Measurements from ENCODE around the gene PPP2R5C.

The PPP2R5C gene

DNA sequence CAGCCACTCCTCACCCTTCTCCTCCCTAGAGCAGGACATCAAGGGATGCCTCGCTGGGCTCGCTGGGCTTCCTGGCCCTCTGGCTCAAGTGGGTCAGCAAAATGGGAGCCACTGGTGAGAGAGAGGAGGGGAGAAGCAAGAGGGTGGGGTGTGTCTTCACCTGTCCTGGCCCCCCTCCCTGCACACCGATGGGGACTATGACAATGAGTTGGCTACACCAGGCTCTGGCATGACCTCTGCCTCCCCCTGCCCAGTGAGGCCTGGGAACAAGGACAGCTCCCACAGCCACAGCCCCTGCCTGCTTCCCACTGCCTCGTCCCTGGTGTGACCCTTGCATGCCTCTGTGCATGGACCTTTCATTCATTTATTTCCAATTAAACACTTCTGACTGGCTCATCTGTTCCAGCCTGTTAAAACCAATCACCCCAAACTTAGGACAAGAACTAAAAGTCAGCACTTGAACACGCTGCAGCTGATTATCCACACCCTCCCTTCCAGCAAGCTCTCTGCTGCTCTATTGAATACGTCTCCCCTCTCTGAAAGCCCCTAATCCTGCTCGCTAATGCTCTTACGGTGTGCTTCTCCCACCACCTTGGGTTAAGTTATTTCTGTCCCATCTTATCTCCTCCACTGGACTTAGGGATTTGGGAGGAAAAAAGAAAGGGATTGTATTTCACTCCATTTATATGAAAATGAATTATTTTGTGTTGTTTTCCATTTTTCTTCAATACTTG, 5.8 kb upstream of the PPP2R5C start:
- no peak for DNase-seq (ENCODE audit: low read depth)

DNA sequence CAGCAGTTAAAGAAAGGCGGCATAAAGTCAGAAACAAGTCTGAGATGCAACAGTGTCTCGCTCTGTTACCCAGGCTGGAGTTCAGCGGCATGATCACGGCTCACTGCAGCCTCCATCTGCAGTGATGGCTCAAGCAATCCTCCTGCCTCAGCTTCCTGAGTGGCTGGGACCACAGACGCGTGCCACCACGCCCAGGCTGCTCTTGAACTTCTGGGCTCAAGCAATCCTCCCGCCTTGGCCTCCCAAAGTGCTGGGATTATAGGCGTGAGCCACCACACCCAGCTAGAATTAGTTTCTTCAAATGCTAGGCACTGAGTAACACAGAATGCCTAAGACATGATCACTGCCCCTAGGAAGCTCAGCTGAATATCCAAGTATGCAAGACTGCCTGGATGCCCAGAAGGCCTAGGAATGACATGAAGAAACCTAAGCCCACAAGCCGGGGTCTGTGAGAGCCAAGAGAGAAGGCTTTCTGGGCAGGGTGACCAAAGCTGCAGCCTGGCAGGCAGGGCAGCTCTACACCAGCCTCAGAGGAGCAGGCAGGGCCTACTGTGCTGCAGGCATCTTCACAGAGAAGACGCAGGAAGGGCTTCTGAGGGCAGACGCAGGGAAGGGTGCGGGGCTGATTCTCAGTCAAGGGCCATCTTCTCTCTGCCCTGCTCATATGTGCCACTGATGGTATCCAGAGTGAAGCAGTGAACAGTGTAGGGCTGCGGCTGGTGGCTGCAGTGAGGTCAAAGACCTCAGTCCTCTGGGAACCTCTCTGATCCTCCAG, 4.3 kb upstream of the PPP2R5C start:
- DNase-seq (ENCODE audit: low read depth): no peak

DNA sequence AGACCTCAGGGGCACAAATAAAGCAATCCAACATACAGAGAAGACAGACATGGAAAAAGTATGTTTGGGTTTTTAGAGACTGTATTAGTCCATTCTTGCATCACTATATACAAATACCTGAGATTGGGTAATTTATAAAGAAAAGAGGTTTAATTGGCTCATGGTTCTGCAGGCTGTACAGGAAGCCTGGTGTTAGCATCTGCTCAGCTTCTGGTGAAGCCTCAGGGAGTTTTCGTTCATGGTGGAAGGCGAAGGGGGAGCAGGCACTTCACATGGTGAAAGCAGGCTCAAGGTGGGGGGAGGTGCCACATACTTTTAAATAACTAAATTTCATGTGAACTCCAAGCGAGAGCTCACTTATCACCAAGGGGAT, 3.7 kb upstream of the PPP2R5C start:
- DNase-seq (ENCODE audit: low read depth): no peak

DNA sequence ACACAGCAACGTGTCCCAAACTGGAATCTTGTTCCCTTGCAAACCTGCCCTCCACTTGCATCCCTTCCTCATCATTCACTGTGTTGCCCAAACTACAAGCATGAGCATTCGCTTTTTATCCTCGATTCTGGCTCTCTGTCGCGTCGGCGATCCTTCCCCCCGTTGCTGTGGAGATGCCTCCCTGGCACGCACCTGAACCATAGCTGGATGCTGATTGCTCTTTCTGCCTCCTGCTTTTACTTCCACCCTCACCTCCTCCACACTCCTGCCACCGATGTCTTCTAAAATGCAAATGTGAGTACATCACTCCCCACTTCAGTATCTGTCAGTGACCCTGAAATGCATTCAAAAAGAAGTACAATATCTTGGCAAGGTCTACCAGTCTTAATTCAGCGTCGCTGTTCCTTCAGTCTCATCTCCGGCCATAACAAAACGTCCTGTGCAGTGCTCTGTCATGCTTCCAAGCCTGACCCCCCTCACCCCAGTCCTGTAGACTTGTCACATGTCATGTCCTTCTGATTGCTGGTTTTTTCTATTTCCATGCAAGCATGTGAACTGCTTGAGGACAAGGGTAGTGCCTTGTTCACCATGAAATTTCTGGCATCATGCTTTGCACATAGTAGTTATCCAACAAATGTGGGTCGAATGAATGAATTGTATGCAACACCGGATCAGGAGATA, 2.5 kb upstream of the PPP2R5C start:
- no peak for DNase-seq (ENCODE audit: low read depth)

DNA sequence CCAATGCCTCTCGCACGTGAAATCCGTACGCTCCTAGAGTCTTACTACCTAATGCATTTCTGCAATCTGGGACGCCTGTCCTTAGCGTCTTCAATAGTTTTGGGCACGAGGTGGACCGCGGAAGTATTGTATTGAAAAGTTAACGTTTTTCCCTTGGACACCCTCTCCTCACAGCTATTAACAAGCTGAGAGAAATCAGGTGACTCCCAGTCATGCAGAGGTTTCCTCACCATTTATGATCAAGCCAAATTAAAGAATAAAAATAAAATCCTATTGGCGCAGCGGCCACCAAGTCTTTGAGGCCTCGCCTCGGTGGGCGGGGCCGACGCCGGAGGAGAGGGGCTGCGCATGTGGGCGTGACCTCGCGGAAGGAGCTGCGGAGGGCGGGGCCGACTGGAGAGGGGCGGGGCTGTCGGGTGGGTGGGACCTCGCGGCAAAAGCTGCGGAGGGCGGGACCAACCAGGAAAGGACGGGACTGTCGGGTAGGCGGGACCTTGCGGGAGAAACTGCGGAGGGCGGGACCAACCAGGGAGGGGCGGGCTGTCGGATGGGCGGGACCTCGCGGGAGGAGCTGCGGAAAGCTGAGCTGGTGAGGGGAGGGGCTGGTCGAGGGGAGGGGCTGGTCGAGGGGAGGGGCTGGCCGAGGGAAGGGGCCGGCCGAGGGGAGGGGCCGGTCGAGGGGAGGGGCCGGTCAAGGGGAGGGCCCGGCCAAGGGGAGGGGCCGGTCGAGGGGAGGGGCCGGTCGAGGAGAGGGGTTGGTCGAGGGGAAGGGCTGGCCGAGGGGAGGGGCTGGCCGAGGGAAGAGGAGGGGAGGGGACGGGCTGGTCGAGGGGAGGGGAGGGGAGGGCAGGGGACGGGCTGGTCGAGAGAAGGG, 1.1 kb upstream of the PPP2R5C start:
- peak; percentile 92 for DNase-seq (ENCODE audit: low read depth)

DNA sequence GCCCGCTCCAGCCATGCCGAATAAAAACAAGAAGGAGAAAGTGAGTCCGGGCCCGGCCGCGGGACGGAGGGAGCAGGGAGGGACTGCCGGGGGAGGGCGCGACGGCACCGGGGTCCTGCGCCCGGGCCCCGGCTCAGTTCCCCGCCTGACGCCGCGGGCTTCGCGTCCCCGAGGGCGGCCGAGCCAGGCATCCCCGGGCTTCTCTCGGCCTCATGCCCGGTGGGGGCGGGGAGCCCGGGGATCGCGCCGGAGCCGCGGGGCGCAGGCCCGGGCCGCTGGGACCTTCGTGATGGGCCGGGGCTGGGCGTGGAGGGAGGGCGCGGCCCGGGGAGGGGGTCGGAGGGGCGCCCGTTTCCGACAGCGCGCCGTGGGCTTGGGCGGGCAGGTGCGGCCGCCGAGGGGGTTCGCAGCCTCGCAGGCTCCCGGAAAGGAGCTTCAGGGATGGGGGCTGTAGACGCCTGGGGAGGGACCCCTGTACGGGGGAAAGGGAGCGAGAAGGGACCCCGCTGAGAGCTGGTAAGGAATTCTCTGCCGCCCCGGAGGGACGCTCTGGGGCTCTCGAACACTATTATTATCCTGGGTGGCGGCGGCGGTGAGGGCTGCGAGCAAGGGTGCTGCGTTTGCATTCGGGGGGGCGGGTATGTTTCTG, 496 bp downstream of the PPP2R5C start:
- DNase-seq (ENCODE audit: low read depth): no peak

DNA sequence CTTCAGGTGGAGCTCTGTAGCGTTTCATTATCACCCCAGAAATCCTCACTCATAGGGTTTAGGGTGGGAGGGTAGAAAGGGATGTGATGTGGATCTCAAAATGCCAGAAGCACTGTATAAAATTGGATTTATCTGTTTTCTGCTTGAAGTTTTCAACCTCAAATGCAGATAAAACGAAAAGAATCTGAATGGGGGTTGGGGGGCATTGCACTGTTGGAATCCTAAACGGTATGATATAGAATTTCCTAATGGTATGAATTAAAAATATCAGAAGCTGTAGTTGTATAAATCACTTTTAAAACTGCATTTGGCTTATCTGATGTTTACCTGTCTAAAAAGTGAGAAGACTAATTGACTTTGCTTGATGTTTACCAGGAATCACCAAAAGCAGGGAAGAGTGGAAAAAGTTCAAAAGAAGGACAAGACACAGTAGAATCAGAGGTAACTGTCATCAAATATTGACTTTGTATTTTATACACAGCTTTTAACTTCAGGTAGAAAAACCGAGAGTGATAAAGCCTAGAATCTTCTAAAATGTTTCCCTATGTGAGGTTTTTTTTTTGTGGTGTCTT, 1.1 kb downstream of the PPP2R5C start:
- DNase-seq (ENCODE audit: low read depth): no peak

DNA sequence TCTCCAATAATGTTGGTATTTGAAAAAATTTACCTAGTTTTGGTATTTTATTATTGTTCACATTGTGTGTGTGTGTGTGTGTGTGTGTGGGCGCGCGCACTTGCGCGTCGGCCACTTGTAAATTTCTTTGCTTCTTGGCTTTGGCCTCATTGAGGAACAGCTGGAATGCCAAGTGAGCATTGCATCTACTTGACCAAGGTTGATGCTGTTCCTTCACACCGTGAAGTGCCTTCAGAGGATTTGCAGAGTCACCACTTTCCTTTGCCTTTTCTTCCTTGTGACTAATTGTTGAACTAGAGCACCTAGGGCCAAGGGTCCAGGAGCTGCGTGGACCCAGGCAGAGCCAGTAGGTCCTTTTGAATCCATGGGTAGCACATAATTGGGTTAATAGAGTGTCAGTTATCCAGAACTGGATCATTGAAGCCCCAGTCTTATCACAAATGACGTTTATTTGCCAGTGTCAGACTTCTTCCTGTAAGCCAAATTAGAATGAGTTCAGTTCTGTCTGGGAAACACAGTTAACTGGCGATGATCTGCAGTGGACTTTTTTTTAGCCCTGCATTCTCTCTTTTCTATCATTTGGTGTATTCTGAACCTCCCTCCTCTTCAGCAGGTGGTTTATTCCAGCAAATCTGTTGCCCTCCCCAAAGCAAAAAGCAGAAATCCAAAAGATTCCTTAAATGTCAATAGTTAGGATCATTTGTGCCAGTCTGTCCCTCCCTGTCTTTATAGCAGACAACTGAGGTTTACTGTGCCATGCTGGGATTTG, 2.6 kb downstream of the PPP2R5C start:
- DNase-seq (ENCODE audit: low read depth): no peak

DNA sequence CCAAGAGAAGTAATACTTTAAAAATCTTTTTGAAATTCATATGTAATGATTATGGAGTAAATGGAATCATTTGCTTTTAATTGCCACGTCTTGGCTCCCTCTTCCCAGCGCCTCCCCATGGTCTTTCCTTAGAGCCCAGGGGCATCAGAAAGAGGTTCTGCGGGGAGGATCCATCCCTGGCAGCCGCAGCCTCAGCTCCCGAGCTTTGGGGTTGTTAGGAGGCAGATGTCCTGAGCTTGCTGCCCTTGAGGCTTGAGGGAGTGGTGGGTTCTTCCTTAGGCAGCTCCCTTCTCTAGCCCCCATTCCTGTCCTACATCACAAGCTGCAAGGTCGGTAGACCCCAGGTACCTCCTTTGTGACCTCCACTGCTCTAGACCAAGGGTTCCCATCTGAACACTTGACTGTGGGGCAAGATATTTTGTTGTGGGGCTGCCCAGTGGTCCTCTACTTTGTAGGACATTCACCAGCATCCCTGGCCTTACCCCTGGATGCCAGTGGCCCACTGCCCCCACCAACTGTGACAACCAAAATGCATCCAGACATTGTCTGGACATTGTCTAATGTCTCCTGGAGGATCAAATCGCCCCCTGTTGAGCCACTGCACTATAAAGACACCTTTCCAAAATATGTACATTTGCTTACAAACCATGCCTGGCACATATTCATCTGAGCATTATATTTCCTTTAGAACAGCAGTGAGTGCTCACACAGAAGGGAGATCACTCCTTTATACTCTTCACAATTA, 6.3 kb downstream of the PPP2R5C start:
- DNase-seq (ENCODE audit: low read depth): no peak

DNA sequence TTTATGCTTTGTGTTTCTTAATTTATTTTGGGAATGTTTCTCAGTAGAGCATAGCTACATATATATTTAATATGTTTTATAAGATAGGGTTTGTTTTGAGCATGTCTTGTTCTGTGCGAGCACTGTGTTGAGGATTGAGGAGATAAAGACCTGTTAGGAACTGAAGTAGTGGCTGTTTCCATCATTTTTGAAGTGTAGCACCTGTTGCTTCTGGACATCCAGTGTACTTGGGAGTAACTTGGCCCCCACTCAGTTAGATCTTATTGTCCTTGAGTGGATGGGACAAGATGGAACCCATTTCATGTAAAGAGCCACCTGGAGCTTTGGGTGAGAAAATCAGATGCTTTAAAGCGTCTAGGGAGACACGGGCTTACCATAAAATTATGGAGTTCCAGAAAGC, 8.7 kb downstream of the PPP2R5C start:
- DNase-seq (ENCODE audit: low read depth): no peak

DNA sequence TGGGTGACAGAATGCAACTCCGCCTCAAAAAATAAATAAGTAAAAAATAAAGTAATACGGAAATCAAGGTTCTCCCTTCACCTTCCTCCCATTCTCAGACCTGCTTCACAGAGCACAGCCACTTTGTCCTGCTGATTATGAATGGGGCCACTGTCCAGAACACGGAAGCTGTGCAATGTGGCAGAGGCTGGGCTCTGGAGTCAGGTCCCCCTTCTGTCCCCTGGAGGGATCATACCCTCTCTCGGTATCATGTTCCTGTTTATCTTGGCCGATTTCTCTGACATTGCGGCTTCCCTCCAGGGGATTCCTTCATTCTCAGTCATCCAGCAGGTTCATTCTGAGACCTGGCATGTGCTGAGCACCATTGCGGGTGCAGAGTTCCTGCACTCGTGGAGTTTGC, 11.3 kb downstream of the PPP2R5C start:
- DNase-seq (ENCODE audit: low read depth): no peak

DNA sequence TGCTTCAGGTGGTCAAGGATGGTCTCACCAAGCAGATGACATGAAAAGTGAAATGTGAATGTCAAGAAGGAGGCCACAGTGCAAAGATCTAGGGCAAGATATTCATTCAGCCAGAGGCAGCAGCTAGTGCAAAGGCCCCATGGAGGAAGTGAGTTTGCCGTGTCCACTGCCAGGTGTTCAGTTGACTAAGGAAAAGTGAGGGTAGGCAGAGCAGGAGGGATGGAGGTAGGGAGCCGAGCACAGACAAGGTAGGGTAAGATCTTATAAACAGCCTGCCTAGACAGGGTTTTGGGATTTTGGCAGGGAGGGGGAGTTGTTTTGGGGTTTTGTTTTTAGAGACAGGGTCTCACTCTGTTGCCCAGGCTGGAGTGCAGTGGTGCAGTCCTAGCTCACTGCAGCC, 11.9 kb downstream of the PPP2R5C start:
- no peak for DNase-seq (ENCODE audit: low read depth)

DNA sequence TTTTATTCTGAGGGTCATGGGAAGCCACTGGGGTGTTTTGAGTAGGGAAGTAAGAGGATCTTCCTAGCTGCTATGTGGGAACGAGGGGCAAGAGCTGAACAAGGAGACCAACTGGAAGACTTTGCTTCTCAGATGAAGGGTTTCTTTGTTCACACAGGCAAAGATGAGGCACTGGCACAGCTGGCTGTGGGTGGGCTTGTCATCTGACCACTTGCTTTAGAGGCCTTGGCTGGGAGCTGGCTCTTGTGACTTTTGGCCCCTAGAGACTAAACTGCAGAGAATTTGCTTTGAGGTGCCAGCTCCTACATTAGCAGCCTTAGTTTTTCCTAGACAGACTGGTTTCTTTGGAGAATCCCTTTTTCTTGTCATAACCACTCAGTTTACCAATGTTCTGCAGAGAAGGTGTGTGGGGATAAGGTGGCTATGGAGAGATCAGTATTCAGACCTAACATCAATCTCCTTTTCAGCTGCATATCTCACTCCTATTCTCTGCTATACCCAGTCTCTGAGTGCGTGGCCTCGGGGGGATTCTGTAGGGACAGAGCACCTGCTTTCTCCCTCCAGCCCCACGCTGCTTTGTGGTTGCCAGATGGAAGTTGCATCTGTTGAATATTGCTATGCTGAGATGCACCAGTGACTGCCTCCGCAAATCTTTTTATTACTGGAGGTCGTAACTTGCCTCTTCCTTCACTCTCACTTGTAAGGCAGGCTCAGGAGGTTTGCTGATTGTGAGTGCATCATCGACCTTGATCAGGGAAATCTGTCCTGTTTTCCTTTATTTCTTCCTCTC, 12.7 kb downstream of the PPP2R5C start:
- DNase-seq (ENCODE audit: low read depth): no peak

DNA sequence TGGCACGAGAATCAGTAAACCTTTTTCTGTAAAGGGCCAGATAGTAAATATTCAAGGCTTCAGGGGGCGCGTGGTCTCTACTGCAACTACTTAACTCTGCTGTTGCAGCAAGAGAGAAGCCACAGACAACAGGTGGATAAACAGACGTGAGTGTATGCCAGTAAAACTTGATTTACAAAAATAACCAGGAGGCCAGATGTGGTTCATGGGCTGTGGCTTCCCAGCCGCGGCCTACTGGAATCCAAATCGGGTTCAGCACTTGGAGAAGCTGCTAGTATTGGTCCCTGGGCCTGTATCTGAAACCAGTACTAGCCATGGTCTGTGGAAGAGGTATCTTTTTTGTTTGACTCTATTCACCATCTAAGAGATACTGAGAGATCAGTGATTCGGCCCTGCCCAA, 13.3 kb downstream of the PPP2R5C start:
- DNase-seq (ENCODE audit: low read depth): no peak

DNA sequence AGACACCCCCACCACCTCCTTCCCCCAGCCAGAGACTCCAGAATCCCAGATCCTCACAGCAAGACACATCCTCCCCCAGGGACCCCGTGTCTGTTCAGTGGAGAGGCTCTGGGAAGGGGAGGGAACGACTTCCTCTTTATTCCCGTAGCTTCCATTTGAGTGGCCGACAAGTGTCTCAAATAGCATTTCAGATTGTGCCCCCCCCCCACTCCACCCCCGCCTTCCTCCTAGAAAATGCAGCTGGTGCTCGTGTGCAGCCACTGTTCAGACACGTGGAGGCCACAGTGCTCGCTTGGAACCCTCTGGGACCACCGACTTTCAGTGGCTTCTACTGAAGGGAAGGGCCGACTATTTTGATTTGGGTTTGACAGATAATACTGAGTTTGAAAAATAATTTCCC, 14.3 kb downstream of the PPP2R5C start:
- DNase-seq (ENCODE audit: low read depth): no peak

DNA sequence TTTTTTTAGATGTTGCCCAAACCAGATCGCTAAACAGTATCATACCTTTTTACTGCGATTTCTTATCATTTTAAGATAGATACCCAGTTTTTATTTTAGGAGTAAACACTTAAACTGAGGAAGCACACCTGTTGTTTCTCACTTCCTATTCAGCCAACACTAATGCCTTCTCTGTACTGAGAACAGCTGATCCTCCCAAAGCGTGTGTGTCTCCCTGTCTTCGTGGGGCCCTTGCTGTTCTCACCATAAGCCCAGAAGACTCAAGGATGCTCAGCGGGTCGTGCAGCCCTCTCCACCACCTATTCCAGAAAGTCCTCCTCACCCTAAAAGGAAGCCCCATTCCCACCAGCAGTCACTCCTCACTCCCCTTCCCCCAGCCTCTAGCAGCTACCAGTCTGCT, 14.8 kb downstream of the PPP2R5C start:
- no peak for DNase-seq (ENCODE audit: low read depth)

DNA sequence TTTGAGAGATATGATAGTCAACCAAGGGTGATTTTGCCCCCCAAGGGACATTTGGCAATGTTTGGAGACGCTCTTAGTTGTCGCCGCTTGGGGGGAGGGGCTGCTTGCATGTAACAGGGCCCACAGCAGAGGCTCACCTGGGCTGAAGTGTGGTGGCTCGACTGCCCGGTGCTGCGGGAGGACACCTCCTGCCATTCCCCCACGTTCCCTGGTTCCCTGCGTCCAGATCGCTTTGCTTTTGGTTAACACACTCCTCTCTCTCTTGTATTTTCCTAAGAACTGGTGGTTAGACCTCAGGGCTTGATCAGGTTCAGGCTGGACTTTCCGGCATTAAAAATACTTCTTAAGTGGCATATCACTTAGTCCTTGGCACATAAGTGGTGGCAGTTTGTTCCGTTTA, 18.9 kb downstream of the PPP2R5C start:
- no peak for DNase-seq (ENCODE audit: low read depth)

DNA sequence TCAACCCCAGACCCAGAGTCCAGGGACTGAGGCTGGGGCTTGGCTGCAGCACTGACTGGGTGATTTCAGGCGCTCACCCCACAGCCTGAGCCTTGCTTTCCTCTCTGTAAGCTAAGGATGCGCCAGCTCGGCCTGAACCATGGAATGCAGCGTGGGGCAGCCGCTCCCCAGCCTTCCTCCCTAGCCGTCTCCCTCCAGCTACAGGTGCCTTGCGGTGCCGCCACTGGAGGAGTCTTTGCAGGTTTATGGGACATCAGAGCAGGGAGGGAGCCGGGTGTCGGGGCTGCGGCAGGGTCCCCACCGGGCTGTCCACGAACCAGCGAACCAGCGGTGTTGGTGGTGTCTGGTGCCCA, 19.4 kb downstream of the PPP2R5C start:
- DNase-seq (ENCODE audit: low read depth): no peak

All from stimulated activated CD8-positive, alpha-beta memory T cell treated with anti-CD3 and anti-CD28 coated beads, Interleukin-15, amount 100 ng/mL, for 1 hour (primary cell).